Midbrain (tissue), 1 donor: ENCODE data around the gene DGKQ.

Source experiments
- DNase-seq: peaks from one replicate; lab custom pipeline; 2025; lab: John Stamatoyannopoulos, UW

DGKQ gene

GRCh38 chr4:972651-973424 is 531 bp downstream of the DGKQ start:
- DNase-seq = no peak

DNA sequence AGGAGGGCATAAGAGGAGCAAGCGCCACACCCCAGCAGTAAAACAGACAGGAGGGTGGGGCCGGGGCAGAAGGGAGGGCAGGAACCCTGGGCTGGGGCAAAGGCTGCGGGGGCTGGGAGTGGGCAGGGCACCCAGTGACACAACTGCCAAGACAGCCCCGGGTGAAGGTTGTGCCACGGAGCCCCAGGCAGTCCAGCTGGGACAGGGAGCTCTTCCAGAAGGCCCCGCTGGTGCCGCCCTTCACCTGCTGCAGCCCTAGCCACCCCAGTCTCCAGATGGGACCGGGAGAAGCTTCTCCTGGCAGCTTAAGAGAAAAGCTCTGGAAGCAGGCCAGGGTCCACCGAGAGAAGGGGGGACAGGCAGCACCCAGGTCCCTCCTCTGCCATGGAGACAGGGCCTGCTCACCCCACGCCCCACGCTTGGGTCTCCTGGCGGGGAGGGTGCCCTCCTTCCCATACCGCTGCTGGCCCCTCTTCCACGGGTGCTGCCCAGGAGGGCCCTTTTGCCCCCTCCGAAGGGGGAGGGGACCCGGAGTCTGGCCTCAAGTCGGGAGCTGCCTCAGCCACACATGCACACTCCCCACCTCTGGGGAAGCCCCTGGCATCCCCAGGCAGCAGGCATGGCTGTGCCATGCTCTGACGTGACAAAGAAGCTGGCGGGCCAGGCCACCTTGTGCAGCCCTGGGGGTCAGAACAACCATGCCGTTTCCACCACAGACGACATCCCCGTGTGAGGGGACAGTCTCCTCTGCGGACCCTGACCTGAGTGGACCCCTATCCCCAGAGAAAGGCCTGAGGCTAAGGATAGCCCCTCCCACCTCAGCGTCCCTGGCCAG is 1.5 kb downstream of the DGKQ start:
- no peak for DNase-seq

GRCh38 chr4:970854-971520 is 2.4 kb downstream of the DGKQ start:
- no peak for DNase-seq

GRCh38 chr4:970046-970745 is 3.2 kb downstream of the DGKQ start:
- DNase-seq = no peak

- no peak for DNase-seq
Observed at GRCh38 chr4:968621-969394, 4.6 kb downstream of the DGKQ start.

GRCh38 chr4:968221-968620 is 5.1 kb downstream of the DGKQ start:
- no peak for DNase-seq

DNA sequence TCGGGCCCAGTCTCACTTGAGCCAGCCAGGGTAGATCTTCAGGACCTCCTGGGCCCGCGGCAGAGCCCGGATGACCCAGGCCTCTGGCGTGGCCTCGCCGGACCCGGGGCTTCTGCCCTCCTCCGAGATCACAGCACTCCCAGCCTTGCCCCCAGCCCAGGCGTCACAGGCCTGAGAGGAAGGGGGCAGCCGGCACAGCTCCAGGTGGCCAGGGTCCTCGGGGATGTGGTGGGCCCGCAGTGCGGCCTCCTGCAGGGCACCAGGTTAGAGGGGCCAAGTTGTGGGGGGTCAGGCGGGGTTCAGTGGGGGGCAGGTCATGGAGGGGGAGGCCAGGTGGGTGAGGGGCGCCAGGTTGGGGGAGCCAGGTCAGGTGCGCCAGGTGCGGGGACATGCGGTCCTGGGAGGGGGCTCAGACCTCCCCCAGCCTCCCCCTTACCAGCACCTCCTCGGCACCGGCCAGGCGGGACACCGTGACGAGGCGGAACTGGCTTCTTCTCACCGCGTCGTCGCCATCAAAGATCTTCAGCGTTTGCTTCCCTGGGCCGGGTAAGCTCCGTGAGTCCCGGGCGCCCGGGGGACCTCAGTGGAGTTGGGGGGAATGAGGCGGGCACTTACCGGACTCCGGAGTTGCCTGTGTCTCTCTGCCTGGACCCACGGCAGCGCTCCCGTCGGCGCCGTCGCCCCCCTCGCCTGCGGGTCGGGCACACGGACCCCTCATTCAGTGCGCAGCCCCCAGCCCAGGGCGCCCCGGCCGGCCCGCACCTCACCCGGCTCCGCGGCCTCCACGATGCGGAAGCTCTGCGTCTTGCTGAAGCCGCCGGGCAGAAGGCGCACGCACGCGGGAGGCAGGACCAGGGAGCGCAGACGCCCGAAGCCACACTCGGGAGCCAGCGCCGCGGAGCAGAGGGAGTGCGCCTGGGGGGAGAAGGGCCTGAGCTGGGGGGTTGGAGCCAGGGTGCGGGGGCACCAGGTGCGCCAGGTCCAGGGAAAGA is 6.0 kb downstream of the DGKQ start:
- DNase-seq = no peak

DNA sequence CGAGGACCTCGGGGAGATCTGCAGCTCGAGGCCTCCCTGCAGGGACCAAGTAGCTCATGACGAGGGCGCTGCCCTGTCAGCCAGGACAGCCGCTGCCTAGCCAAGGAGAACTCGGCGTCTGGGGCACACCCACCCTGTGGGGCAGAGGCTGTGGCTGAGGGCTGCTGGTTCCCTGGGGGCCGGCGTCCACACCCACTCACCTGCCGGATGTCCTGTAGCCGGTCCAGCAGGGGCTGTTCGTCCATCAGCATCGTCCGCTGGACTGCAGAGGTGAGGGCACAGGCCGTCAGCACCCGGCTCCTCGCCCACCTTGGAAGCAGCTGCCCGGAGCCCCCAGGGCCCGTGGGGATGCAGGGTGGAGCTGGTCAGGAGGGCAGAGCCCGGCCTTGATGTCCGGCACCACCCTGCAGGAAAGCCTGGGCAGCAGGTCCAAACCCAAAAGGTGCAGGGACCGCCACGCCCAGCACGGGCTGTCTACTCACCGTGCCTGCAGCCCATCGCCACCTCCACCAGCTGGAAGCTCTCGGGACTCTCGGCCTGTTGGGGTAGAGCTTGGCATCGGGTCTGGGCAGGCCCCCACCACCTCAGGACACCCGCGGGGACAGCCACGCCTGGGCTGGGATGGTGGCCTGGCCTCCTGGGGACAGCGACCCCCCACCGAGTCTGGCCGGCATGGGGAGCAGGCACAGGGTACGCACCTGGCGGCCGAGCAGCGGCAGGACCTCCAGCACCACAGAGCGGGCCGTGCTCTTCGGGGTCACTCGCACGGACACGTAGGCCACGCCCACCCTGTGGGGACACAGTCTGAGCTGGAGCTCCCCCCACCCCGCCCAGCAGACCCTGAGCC is 6.9 kb downstream of the DGKQ start:
- DNase-seq = no peak

DNA sequence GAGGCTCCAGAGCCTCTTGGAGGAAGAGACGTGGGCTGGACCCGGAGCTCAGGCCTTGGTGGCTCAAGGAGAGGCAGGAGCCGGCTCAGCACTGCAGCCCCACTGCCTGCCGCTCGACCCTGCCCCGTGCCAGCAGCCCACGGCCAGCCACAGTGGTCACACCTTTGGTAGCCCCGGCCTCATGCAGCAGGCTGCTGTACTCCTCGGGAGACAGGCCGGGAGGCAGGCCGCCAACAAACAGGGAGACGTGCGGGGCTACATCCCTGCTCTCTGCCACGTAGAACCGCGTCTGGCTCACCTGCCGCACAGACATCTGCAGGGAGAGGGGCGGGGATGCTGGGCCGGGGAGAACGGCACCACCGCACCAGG is 7.6 kb downstream of the DGKQ start:
- no peak for DNase-seq

GRCh38 chr4:965048-965765 is 8.2 kb downstream of the DGKQ start:
- no peak for DNase-seq

DNA sequence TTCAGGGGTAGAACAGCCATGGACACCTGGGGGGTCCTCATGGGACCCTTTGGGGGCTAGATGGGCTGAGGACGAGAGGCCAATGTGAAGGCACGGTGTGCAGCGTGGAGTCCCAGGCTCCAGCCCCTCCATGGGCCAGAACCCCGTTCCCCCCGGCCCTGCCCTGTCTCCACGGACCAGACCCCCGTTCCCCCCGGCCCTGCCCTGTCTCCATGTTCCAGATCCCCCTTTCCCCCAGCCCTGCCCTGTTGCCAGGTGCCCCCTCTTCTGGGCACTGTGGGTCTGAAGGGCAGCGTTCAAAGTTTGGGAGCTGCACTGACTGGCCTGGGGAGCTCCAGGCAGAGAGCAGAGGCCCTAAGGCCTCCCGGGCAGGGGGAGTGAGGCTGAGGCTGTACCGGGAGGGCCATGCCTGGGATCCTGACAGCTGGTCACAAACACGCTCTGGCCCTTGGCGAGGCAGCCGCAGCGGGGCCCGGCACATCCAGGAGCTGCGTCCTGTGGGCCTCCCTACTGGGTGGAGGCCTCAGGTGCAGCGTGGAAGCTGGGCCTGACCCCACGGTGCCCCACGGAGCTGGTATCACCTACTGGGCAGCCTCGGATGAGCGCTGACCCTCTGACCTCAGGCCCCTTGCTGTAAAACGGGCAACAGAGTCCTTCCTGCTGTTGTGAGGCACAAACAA is 8.9 kb downstream of the DGKQ start:
- no peak for DNase-seq

DNA sequence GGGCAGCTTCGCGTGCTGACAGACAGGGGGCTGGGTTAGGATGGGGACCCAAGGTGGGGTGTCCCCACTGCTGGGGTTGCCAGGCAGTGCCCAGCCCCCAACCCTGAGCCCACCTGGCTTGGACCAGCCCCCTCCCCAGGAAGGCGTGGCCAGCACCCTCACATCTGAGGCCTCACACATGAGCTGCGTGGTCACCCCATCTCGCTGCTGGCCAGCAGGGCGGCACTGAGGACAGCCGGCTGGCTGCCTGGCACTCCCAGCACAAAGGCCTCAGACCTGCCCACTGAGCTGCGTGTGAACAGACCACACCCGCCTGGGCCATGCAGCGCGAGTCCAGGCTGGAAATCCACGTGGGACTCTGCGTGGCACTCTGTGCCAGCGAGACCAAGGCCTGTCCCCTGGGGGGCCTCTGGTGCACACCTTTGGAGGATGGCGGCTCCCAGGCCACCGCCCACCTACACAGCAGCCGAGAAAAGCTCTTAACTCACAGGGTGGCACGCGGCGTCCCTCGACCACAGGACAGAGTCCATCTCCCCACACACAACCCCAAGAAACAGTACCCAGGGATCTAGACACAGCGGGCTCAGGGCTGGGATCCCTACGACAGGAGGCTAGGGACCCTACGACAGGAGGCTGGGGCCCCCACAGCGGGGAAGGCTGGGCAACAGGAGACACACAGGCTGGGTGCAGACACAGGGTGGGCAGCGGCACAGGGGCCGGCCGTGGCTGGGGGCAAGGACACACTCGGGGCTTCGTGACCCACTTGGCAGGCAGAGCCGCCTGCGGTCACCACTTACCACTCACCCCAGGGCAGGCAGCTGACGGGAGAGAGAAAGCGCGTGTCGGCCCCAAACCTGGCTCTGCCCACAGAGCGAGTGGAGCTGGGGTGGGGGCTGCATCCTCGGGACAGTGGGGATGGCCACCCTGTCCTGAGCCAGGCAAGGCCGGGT is 9.8 kb downstream of the DGKQ start:
- DNase-seq = no peak

- no peak for DNase-seq
Observed at GRCh38 chr4:962231-963208, 10.8 kb downstream of the DGKQ start.

DNA sequence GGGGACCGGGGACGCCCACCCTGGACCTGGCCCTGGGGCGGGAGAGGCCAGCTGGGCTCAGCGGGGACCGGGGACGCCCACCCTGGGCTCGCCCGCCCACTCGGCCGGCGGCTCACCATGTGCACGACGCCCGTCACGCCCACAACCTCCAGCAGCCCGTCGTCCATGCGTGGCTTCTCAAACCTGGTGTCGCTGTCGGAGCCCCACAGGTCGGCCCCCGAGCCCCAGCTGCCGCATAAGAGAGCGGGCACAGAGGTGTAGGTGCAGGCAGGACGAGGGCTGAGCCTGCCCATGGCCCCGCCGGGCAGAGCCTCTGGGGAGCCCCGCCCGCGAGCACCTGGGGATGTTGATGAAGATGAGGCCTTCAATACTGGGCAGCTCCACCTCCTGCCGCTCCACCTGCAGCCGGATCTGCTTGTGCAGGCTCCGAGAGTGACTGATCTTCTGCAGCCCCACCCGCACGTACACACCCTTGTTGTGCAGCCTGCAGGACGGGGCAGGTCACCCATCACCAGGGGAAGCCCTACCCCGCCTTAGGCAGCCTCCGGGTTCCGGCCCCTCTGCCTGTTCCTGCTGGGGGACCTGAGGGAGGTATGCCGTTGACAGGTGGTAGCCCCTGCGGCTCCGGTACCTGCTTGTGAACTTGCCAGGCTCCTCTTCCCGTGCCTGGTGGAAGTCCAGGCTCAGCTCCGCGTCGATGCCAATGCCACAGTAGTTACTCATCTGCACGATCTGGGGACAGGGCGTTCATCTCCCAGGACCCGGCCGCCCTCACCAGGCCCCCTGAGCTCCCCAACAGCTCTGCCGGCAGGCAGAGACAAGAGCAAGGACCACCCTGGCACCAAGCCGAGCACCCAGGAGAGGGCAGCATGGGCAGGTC is 11.8 kb downstream of the DGKQ start:
- DNase-seq = no peak
